ENCODE results near the gene ZDHHC11.

GRCh38 chr5:892394-893136, 41.8 kb upstream of the ZDHHC11 start, which contains the start of the genes BRD9 and TRIP13:
- TF ChIP-seq, protein P1, sequence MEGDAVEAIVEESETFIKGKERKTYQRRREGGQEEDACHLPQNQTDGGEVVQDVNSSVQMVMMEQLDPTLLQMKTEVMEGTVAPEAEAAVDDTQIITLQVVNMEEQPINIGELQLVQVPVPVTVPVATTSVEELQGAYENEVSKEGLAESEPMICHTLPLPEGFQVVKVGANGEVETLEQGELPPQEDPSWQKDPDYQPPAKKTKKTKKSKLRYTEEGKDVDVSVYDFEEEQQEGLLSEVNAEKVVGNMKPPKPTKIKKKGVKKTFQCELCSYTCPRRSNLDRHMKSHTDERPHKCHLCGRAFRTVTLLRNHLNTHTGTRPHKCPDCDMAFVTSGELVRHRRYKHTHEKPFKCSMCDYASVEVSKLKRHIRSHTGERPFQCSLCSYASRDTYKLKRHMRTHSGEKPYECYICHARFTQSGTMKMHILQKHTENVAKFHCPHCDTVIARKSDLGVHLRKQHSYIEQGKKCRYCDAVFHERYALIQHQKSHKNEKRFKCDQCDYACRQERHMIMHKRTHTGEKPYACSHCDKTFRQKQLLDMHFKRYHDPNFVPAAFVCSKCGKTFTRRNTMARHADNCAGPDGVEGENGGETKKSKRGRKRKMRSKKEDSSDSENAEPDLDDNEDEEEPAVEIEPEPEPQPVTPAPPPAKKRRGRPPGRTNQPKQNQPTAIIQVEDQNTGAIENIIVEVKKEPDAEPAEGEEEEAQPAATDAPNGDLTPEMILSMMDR (IDR thresholded peaks at IDR 0.05): no peak
- no peak for TF ChIP-seq POLR2A (IDR thresholded peaks at IDR 0.05)
